Stimulated activated naive CD4-positive, alpha-beta T cell treated with Interleukin-2 at 50 U/mL for 16 hours (primary cell): Measurements from ENCODE around the gene RPS29.

ENCODE experiments used
- DNase-seq: peaks from one replicate; lab custom pipeline; 2025; lab: John Stamatoyannopoulos, UW

Gene RPS29

DNA sequence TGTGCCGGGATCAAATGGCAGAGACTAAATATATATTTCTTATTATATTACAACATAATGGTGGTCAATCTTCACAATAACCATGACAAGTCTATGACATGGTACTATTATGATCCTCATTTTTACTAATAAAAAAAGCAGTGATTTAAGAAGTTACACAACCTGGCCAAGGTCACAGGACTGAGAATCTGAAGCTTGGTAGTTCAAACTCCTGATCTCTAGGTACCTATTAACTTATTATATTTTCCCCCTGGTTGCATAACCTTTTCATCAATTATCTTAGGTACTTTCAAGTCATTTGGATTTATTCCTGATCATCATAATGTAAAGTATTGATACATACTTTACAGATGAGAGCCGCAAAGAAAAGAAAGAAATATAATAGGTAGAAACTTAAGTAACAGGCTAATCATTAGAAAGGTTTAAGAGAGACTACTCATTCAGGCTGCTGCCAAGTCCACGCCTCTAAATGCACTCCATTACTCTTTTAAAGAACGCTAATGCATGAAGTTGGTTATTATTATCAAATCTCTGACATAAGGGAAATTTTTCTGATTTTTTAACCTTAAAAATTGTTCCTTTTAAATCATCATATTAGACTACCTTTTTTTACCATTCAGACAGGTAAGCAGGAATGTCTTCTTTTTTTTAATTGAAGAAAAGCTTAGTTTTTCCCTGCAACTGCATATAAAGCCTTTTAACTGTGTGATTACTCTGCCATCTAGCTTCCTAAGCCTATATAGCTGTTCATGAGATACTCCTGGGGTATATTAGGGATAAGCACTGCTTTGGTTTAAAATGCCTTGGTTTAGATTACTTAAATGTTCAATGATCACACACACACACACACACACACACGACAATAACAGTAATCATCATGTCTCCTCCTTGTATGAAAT lies 35.6 kb downstream of the RPS29 start:
- no peak for DNase-seq

- no peak for DNase-seq
Observed at GRCh38 chr14:49549881-49550280, 36.3 kb downstream of the RPS29 start.

GRCh38 chr14:49549446-49549845 lies 36.7 kb downstream of the RPS29 start:
- DNase-seq: no peak

DNA sequence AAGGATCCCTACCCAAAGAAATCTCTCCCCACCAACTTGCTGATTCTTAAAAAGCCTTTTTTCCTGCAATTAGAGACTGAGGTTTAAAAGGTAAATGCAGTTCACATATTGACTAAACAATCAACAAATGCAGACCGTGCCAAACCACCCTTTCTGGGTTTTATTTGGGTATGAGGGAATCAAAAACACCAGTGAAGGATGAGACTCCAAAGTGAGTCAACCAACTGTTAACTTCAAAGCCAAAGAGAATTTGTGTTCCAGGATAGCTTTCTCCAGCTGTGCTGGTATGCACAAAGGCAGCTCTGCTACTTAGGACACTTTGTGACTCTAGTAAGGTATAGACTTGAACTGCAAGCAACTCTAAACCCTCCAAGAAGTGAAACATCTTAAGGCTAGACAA lies 39.4 kb downstream of the RPS29 start:
- no peak for DNase-seq

- DNase-seq: no peak
Observed at GRCh38 chr14:49545716-49546115, 40.5 kb downstream of the RPS29 start.

- no peak for DNase-seq
Observed at GRCh38 chr14:49545071-49545470, 41.1 kb downstream of the RPS29 start.

DNA sequence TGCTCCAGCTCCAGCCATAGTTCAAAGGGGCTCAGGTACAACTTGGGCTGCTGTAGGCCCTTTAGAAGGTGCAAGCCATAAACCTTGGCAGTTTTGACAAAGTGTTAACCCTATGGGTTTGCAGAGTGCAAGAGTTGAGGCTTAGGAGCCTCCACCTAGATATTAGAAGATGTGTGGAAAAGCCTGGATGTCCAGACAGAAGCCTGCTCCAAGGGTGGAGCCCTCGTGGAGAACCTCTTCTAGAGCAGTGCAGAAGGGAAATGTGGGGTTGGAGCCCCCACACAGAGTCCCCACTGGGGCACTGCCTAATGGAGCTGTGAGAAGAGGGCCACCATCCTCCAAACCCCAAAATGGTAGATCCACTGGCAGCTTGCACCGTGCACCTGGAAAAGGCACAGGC lies 45.1 kb downstream of the RPS29 start:
- no peak for DNase-seq

DNA sequence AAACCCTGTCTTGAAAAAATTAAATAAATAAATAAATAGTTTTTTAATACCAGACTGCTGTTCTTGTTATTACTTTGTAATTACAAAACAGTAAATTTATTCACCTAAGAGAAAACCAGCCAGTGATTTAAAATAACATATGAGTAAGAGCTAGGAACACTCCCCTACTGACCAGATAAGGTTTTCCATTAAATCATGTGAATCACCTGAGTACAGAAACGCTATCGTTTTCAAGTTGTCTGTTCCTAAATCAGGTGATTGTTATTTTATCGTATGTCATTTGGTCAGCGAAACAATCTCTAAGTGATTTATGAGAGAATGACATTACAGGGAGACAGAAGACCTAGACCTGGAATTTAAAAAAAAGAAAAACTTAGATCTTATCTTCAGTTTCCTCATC lies 47.3 kb downstream of the RPS29 start:
- DNase-seq: no peak
